Activated CD4-positive, alpha-beta T cell treated with anti-CD3 and anti-CD28 coated beads for 36 hours (primary cell): ENCODE measurements around the gene RAB11B. TPM values are rescaled to one million over a fixed set of nuclear protein-coding genes. Genes with fewer than 3 reads are reported as not detected.
"Not testable (repeated sequence)": the region's sequence is repeated elsewhere in the genome, so short reads cannot be mapped to it uniquely, and the experiment has no call there.

Experiments
- ATAC-seq: fragments of 200-7000 bp; cut with Tn5 transposase; one replicate; pipeline ENCODE4 v1.10.0; 2021; ENCODE audit warnings: mild to moderate bottlenecking, moderate library complexity
- CTCF ChIA-PET: fragments of 350-600 bp; sonication (Branson Sonifier 250); formaldehyde crosslinking; loops from one replicate; lab custom pipeline; 2021; ENCODE audit warnings: antibody characterized with exemption; lab: Charles Lee
- POLR2A ChIA-PET: fragments of 350-600 bp; sonication (Branson Sonifier 250); formaldehyde crosslinking; loops from one replicate; lab custom pipeline; 2021; ENCODE audit warnings: antibody characterized with exemption, inconsistent platforms; lab: Charles Lee
- DNase-seq: peaks from one replicate; pipeline ENCODE4 v3.0.0-alpha.2; 2020
- H3K27ac Mint-ChIP-seq: one replicate; pipeline ENCODE4 v1.8.0; 2021; ENCODE audit warnings: mixed read lengths
- H3K27me3 Mint-ChIP-seq: one replicate; pipeline ENCODE4 v1.8.0; 2021; ENCODE audit warnings: mixed read lengths
- H3K36me3 Mint-ChIP-seq: one replicate; pipeline ENCODE4 v1.8.0; 2021; ENCODE audit warnings: low read depth, mixed read lengths
- H3K4me1 Mint-ChIP-seq: one replicate; pipeline ENCODE4 v1.8.0; 2021; ENCODE audit warnings: mixed read lengths
- H3K4me3 Mint-ChIP-seq: one replicate; pipeline ENCODE4 v1.8.0; 2021; ENCODE audit warnings: mild to moderate bottlenecking, moderate library complexity, mixed read lengths
- H3K9me3 Mint-ChIP-seq: one replicate; pipeline ENCODE4 v1.8.0; 2021; ENCODE audit warnings: low read depth, mixed read lengths
- intact Hi-C, 2 experiments: fragments of 100-400 bp; cut with DNase I in 1 of 2; cut with micrococcal nuclease in 1 of 2; formaldehyde crosslinking; loops; one replicate each; pipeline versions ENCODE4 v1.14.2 to v1.15.1; 2022 to 2024; cut with DNase I, micrococcal nuclease
- total RNA-seq, 2 experiments: library from RNA; stranded (reverse); gene quantifications; one replicate each; pipeline ENCODE4 v1.2.3, GENCODE V29; 2021

RAB11B gene
- total RNA-seq, 2 experiments from 2014 or later: 74.3 to 93.4 TPM

DNA sequence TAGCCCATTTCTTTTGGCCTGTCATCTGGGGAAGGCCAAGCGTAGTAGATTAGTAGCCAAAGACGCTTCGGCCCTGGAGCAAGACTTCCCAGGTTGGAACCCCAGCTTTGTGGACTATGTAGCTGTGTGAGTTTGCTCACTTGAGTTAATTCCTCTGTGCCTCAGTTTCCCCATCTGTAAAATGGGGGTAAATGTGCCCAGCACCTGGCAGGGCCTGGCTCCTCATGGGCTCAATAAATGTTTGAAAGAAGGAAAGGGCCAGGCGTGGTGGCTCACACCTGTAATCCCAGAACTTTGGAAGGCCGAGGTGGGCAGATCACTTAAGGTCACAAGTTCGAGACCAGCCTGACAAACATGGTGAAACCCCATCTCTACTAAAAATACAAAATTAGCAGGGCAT is 39.7 kb downstream of the RAB11B start:
- ChIA-PET CTCF (no interaction called here), POLR2A (no interaction called here)
- ATAC-seq (no peak), DNase-seq (no peak)
- no peaks in the 10 kb centered on the region for H3K27me3 Mint-ChIP-seq
- no peaks in the 10 kb centered on the region for H3K4me1 Mint-ChIP-seq
- H3K4me3 Mint-ChIP-seq: no peak overlapping the region
- H3K36me3 Mint-ChIP-seq: no peaks in the 10 kb centered on the region
- no peaks in the 10 kb centered on the region for H3K9me3 Mint-ChIP-seq
- intact Hi-C loops: no loop called here
- H3K27ac Mint-ChIP-seq: no peak overlapping the region

- POLR2A ChIA-PET: interaction anchor here (0.6 kb wide), 1 partner anchor 139 kb away, joined by 3 read pairs; no protein-coding TSS in a partner anchor
- ATAC-seq (no peak), DNase-seq (no peak)
- H3K27me3 Mint-ChIP-seq: no peaks in the 10 kb centered on the region
- no peak overlapping the region for H3K4me3 Mint-ChIP-seq
- intact Hi-C loops: no loop called here
- H3K4me1 Mint-ChIP-seq: peaks cover 2% of the 10 kb centered on the region
- H3K9me3 Mint-ChIP-seq: no peaks in the 10 kb centered on the region
- no peaks in the 10 kb centered on the region for H3K36me3 Mint-ChIP-seq
- CTCF ChIA-PET: no interaction called here
- no peak overlapping the region for H3K27ac Mint-ChIP-seq
Measured at GRCh38 chr19:8430650-8431049, 40.5 kb downstream of the RAB11B start.

GRCh38 chr19:8438236-8438635 is 48.1 kb downstream of the RAB11B start:
- H3K27ac Mint-ChIP-seq: no peak overlapping the region
- peaks cover 2% of the 10 kb centered on the region for H3K36me3 Mint-ChIP-seq
- CTCF ChIA-PET: no interaction called here
- no peaks in the 10 kb centered on the region for H3K27me3 Mint-ChIP-seq
- intact Hi-C loops: no loop called here
- H3K9me3 Mint-ChIP-seq: no peaks in the 10 kb centered on the region
- H3K4me1 Mint-ChIP-seq: peaks cover 5% of the 10 kb centered on the region
- no peak for ATAC-seq
- POLR2A ChIA-PET: interaction anchor here (0.6 kb wide), 1 partner anchor 143 kb away, joined by 3 read pairs; no protein-coding TSS in a partner anchor
- no peak overlapping the region for H3K4me3 Mint-ChIP-seq
- no peak for DNase-seq

DNA sequence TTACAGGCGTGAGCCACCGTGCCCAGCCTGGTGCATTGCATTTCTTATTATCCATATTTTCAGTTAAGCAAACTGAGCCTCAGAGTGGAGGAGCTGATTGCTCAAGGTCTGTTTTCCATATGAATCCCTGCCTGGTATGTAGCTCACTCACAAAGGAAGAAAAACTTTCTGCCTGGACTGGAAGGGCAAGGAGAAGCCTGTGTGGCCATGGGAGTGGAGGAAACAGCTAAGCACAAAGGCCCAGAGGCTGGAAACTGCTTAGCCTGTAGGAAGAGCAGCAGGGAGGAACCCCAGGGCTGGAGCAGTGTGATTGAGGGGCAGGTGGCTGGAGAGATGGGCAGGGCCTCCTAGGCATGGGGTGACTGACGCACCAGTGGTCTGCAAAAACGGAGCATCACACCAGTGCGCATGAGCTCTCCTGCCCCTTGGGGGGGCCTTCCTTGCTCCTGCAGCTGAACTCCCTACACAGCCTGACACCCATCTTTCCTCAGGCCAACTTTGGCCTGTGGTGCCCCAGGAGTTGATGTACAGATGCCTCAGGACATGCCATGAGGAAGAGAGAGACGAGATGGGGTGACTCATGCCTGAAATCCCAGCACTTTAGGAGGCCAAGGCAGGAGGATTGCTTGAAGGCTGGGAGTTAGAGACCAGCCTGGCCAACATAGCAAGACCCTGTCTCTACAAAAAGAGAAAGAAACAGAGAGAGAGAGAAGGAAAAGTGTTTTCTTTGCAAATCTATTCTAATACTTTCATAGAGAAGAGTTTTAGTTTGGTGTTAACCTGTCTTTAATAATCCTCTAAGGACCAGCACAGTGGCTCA is 51.8 kb downstream of the RAB11B start:
- Mint-ChIP-seq H3K4me3 (no peak overlapping the region), H3K27ac (no peak overlapping the region), H3K9me3 (no peaks in the 10 kb centered on the region), H3K27me3 (no peaks in the 10 kb centered on the region), H3K36me3 (peaks cover 17% of the 10 kb centered on the region), H3K4me1 (peaks cover 17% of the 10 kb centered on the region)
- CTCF ChIA-PET: interaction anchor here (0.6 kb wide), 1 partner anchor 252 kb away, joined by 3 read pairs; no protein-coding TSS in a partner anchor
- POLR2A ChIA-PET: interaction anchor here (0.7 kb wide), 1 partner anchor 131 kb away, joined by 4 read pairs; no protein-coding TSS in a partner anchor
- ATAC-seq: no peak
- no peak for DNase-seq
- intact Hi-C loops: no loop called here

GRCh38 chr19:8444140-8444676 is 54.0 kb downstream of the RAB11B start:
- ChIA-PET POLR2A (interaction anchor here (0.7 to 1.3 kb wide), 6 partner anchors 9 to 70 kb away, joined by 3 to 9 read pairs (median 4); partner anchors contain the start of genes MARCHF2 and ZNF414), CTCF (interaction anchor here (1.0 to 1.2 kb wide), 4 partner anchors 19 to 135 kb away, joined by 4 read pairs; no protein-coding TSS in a partner anchor)
- peak overlapping the region; percentile 97 for H3K27ac Mint-ChIP-seq

GRCh38 chr19:8444677-8445487 is 54.7 kb downstream of the RAB11B start, which contains the start of gene HNRNPM:
HNRNPM (plus strand) TSS chr19:8444975; CDS start chr19:8444999, 24 bp downstream.
- Mint-ChIP-seq H3K4me1 (peaks cover 39% of the 10 kb centered on the region), H3K36me3 (peaks cover 30% of the 10 kb centered on the region), H3K27ac (peak within 1 kb of the TSS; percentile 97), H3K9me3 (no peaks in the 10 kb centered on the region), H3K27me3 (no peaks in the 10 kb centered on the region), H3K4me3 (peak within 1 kb of the TSS; percentile 94)
- CTCF ChIA-PET: interaction anchor here (1.0 to 2.5 kb wide), 5 partner anchors 12 to 135 kb away, joined by 4 to 11 read pairs (median 4); no protein-coding TSS in a partner anchor
- POLR2A ChIA-PET: interaction anchor here (0.7 to 1.3 kb wide), 6 partner anchors 8 to 69 kb away, joined by 3 to 9 read pairs (median 4); partner anchors contain the start of genes MARCHF2 and ZNF414
- intact Hi-C loops: loop anchor here (1.0 to 5.0 kb wide), 9 partner anchors 32 to 124 kb away; partner anchors contain the start of genes MARCHF2 (in 2 of the 2), RAB11B (in 2 of the 2), NDUFA7 (in 1 of the 2) and RPS28 (in 1 of the 2)
- DNase-seq: peak; percentile 100
- peak; percentile 93 for ATAC-seq

More at GRCh38 chr19:8444140-8444676, 54.0 kb downstream of the RAB11B start:
- not testable (repeated sequence) for ATAC-seq, DNase-seq, H3K9me3 Mint-ChIP-seq, H3K27me3 Mint-ChIP-seq
- peaks cover 28% of the 10 kb centered on the region for H3K36me3 Mint-ChIP-seq
- H3K4me1 Mint-ChIP-seq: peaks cover 35% of the 10 kb centered on the region
- intact Hi-C loops: loop anchor here (1.0 to 2.0 kb wide), 7 partner anchors 31 to 123 kb away; partner anchors contain the start of genes RAB11B (in 2 of the 2), MARCHF2 (in 1 of the 2), NDUFA7 (in 1 of the 2) and RPS28 (in 1 of the 2)
- H3K4me3 Mint-ChIP-seq: peak overlapping the region; percentile 94

DNA sequence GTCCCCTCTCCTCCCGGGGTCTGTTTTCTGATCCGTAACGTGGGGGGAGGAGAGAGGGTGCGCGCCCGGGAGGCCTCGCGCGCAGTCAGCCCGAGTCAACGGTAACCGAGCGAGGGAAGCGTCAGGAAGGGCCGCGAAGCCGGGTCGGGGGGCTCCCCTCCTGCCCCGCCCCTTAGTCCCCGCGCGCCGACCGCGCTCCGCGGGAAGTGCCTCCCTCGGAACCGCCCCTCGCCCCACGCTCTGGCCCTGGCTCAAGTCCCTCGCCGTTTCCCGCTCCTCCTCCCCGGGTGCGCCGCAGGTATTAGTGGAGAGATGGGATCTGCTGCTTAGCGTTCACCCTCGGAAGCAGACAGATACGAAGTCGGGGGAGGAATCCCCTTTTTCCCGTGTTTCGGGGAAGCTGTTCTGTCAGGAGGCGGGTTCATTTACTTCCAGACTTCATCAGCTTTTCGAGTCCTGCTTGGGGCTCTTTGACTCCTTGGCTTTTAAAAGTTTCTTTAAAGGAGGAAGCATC is 55.4 kb downstream of the RAB11B start:
- peak; percentile 1 for ATAC-seq
- peak; percentile 59 for DNase-seq
- CTCF ChIA-PET: interaction anchor here (1.5 to 2.5 kb wide), 4 partner anchors 11 to 134 kb away, joined by 6 to 12 read pairs (median 8); partner anchors contain the start of genes MARCHF2 and ZNF414
- no peaks in the 10 kb centered on the region for H3K9me3 Mint-ChIP-seq
- H3K36me3 Mint-ChIP-seq: peaks cover 34% of the 10 kb centered on the region
- H3K27me3 Mint-ChIP-seq: no peaks in the 10 kb centered on the region
- peak overlapping the region; percentile 92 for H3K27ac Mint-ChIP-seq
- peak overlapping the region; percentile 94 for H3K4me3 Mint-ChIP-seq
- intact Hi-C loops: loop anchor here (2.0 to 5.0 kb wide), 4 partner anchors 33 to 67 kb away; partner anchors contain the start of gene MARCHF2 (in 1 of the 2)
- POLR2A ChIA-PET: interaction anchor here (0.6 kb wide), 1 partner anchor 66 kb away, joined by 3 read pairs; no protein-coding TSS in a partner anchor
- peaks cover 42% of the 10 kb centered on the region for H3K4me1 Mint-ChIP-seq

GRCh38 chr19:8446061-8446709 is 56.0 kb downstream of the RAB11B start:
- POLR2A ChIA-PET: interaction anchor here (0.6 kb wide), 1 partner anchor 66 kb away, joined by 3 read pairs; no protein-coding TSS in a partner anchor
- intact Hi-C loops: loop anchor here in 1 of 2 experiments (5.0 kb wide), 2 partner anchors 34 to 36 kb away; partner anchors contain the start of gene MARCHF2

GRCh38 chr19:8449830-8450229 is 59.7 kb downstream of the RAB11B start:
- POLR2A ChIA-PET: interaction anchor here (0.7 to 1.4 kb wide), 5 partner anchors 8 to 702 kb away, joined by 3 to 4 read pairs (median 4); partner anchors contain the start of gene ZNF414
- ATAC-seq (no peak), DNase-seq (no peak)
- CTCF ChIA-PET: interaction anchor here (1.4 to 2.4 kb wide), 3 partner anchors 30 to 128 kb away, joined by 3 to 10 read pairs (median 5); partner anchors contain the start of gene MYO1F
- intact Hi-C loops: loop anchor here in 1 of 2 experiments (5.0 kb wide), 2 partner anchors 32 to 38 kb away; partner anchors contain the start of gene MARCHF2
- H3K27me3 Mint-ChIP-seq: no peaks in the 10 kb centered on the region
- peaks cover 79% of the 10 kb centered on the region for H3K4me1 Mint-ChIP-seq
- no peaks in the 10 kb centered on the region for H3K9me3 Mint-ChIP-seq
- H3K27ac Mint-ChIP-seq: peak overlapping the region; percentile 6
- H3K36me3 Mint-ChIP-seq: peaks cover 48% of the 10 kb centered on the region
- H3K4me3 Mint-ChIP-seq: no peak overlapping the region

More at GRCh38 chr19:8446061-8446709, 56.0 kb downstream of the RAB11B start:
- no peak for DNase-seq
- H3K4me1 Mint-ChIP-seq: peaks cover 48% of the 10 kb centered on the region
- peaks cover 36% of the 10 kb centered on the region for H3K36me3 Mint-ChIP-seq
- H3K27me3 Mint-ChIP-seq: no peaks in the 10 kb centered on the region
- peak overlapping the region; percentile 94 for H3K4me3 Mint-ChIP-seq
- H3K27ac Mint-ChIP-seq: peak overlapping the region; percentile 92
- H3K9me3 Mint-ChIP-seq: no peaks in the 10 kb centered on the region
- CTCF ChIA-PET: interaction anchor here (0.7 to 2.5 kb wide), 6 partner anchors 10 to 133 kb away, joined by 3 to 12 read pairs (median 6); partner anchors contain the start of genes MARCHF2 and ZNF414
- ATAC-seq: no peak
